Activated CD8-positive, alpha-beta memory T cell treated with anti-CD3 and anti-CD28 coated beads for 1 hour (primary cell): ENCODE results near the gene THAP2.
"Not testable (repeated sequence)": the region's sequence is repeated elsewhere in the genome, so short reads cannot be mapped to it uniquely, and the experiment has no call there.

Experiments
- DNase-seq, 2 donors: peaks; one replicate each; pipeline ENCODE4 v3.0.0-alpha.2; 2020; ENCODE audit warnings: low read depth in 1 of 2; ENCODE audit errors: extremely low read depth in 1 of 2

Gene THAP2

DNA sequence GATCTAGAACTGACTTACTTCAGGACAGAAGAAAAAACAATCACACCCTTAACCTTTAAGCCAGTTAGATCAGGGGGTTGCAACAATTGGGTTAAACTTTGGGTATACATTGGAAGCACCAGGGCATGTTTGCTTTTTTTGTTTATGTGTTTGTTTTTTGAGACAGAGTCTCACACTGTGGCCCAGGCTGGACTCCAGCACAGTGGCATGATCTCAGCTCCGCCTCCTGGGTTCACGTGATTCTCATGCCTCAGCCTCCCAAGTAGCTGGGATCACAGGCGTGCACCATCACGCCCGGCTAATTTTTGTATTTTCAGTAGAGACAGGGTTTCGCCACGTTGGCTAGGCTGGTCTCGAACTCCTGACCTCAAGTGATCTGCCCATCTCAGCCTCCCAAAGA, 38.1 kb downstream of the THAP2 start:
- DNase-seq, result not testable (repeated sequence)

DNA sequence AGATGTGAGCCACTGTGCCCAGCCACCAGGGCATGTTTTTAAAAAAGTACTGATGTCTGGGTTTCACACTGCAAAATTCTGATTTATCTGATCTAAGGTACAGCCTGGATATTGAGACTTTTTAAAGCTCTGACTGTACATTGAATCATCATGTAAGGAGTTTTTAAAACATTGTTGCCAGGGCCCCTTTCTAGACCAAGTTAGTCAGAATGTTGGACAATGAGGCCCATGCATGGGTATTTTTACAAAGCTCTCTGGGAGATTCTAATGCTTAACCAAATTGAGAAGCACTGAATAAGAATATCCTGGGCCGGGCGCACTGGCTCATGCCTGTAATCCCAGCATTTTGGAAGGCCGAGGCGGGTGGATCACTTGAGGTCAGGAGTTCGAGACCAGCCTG, 38.5 kb downstream of the THAP2 start:
- no peak for DNase-seq

DNA sequence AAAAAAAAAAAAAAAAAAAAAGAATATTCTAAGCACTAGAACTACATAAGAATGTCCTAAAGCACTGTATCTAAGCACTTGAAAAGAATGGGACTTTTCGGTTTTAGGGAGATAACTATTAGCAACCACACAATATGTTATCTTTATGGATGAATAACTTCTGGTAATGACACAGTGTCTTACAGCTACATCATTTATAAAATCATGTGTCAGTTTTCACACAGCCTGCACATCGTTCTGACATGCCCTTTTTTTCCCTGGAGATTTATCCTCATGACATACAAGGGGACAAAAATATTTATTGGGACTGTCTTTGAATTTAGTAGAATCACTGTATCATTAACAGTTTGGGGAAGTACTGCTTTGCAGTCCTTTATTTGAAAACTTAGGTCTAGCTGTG, 39.1 kb downstream of the THAP2 start:
- no peak for DNase-seq

DNA sequence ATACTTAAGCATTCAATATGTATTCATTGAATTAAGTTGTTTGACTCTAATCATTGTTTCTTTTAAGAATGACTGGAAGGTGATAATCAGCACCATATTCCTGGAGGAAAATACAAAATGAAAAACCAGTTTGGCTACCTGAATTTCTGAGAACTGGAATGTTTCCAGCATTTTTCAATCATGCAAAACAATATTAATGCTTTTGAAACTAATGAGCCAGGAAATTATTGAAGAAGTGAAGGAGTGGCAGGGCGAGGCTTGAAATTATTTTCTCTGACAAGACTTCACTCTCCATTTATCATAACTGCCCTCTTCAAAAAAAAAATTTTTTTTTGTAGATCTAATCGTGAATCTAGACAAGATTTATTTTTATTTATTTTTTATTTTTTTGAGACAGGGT, 40.8 kb downstream of the THAP2 start:
- no peak for DNase-seq

DNA sequence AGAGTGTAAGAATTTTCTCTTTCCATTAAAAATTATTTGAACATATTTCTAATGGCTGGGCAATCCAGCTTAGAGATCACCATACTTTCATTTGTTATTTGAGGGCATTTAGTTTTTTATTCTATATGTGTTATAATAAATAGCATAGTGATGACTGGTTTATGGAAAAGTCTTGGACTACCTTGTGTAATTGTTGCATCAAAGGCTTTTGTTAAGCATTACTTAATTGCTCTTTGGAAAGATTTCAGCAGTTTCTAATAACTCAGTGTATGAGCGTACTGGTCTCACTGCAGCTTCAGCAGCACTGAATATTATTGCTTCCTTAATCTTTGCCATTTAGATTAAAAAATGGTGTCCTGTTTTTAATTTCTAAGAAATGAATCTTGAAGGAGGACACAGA, 44.6 kb downstream of the THAP2 start:
- no peak for DNase-seq

DNA sequence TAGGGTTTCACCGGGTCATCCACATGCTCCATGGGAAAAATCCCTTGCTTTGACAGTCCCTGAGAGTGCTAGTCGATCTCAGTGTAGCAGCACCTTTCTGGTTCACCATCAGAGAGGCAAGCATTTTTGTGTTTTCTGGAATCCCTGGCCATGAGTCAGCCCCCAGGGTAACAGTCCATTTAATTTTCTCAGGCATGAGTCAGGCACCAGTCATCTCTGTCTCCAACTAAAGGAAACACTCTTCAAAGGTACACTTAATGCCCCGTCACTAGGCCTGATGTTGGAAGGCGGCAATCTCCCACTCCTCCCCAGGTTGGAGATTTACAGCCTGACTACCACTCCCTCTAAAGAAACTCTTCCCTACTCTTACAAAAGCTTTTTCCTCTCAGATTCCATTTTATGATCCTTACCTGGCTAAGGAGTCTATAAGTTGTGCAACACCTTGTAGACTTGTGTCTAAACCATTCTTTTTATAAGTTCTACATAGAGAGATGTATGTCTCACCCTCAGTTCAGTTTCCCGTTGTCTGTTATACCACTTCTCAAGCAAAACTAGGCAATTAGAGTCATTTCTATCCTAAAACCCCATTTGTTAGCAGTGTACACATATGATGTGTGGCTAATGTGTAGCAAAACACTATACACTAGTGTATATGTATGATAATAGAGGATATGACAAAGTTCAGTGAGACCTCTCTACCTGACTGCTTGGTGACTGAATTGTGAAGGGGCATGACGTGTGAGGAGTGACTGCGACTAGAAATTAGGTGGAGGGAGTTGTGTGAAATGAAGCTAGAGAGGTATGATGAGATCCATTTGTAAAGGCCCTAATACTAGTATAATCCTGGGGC, 46.4 kb downstream of the THAP2 start:
- no peak for DNase-seq

DNA sequence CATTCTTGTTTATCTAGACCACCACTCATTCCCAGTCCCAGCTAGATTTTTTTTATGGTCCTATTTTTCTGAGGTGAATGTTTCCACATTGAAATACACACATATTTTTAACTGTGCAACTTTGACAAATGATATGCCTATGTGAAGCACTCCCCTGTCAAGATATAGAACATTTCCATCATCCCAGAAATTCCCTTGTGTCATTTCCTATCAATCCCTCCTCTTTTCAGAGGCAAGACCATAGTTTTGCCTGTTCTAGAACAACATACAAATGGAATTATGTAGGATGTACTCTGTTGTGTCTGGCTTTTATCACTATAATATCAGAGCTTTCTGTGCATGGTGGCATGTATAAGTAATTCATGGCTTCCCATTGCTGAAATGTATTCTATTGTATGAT, 54.5 kb downstream of the THAP2 start:
- DNase-seq, result no peak

DNA sequence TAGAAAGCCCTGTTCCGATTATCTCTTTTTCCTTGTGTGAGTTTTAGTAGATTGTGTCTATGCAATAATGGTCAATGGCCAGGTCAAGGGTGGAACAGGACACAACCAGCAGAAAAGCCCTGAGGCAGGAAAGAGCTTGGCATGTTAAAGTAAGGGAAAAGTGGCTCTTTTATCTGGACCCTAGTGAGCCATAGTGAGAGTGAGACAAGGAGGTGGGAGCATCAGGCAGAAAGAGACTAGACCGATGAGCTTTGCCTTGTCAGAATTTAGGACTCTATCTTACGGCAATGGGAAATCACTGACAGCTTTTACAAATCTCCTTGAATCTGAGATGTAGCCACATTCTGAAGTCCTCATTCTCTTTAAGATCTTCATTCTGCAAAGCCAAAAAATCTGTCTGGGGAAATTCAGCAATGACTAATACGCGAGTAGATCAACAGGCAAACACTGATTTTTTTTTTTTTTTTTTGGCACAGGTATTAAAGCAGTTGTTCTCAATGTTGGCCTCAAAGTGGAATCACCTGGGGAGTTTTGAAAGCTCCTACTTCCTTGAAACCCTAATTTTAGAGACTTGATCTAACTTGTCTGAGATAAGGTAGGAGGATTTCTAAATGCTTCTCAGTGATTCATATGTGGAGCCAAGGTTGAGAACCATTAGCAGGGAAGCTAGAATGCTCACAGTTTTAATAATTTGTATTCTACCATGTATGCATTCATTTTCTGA, 55.7 kb downstream of the THAP2 start:
- no peak for DNase-seq

DNA sequence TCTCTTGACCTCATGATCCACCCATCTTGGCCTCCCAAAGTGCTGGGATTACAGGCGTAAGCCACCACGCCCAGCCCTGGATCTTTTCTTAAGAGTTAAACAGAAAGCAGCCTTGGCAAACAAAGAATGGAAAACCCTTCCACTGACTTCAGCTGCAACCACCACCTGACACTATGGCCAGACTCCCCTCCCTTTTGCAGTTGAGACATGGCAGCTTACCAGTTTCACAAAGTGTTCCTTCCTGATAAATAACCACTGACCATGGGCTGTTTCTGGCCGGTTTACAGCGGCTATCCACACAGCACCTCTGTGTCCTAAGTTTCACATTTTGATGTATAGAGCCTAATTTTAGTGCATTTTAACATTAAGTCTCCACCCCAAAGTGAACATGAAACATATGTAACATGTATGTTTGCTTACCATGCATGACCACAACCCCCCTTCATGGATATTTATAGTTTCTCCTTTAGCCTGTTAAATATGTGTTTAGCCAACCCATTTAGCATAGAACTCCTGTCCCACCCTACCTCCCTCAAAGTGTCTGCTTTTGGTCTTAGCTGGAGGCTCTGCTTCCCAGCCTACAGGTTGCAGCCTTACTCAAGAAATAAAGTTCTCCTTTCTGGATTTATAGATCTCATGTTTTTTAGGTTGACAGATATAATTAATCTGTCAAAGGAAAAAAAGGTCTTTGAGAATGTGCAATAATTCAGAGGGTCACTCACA, 57.8 kb downstream of the THAP2 start:
- DNase-seq, result no peak

DNA sequence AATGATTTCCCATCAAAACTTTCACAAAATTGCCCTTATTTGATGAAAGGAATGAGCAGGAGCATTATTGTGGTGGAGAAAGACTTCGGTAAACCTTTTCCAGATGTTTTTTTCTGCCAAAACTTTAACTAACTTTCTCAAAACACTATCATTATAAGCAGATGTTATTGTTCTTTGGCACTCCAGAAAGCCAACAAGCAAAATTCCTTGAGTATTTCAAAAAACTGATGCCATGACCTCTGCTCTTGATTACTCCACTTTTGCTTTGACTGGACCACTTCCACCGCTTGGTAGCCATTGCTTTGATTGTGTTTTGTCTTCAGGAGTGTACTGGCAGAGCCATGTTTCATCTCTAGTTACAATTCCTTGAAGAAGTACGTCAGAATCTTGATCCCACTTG, 60.9 kb downstream of the THAP2 start:
- DNase-seq, result no peak

DNA sequence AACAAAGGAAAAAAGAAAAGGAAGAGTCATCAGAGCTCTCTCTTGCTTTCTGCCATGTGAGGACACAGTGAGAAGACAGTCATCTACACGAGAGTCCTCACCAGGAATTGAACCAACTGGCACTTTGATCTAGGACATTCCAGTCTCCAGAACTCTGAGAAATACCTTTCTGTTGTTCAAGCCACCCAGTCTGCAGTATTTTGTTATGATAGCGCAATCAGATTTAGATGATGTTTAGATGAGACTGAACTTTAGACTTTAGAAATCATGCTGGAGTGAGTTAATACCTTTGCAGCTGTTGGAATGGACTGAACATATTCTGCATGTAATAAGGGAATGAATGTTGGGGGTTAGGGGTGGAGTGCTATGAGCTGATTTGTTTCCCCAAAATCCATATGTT, 62.4 kb downstream of the THAP2 start:
- no peak for DNase-seq

DNA sequence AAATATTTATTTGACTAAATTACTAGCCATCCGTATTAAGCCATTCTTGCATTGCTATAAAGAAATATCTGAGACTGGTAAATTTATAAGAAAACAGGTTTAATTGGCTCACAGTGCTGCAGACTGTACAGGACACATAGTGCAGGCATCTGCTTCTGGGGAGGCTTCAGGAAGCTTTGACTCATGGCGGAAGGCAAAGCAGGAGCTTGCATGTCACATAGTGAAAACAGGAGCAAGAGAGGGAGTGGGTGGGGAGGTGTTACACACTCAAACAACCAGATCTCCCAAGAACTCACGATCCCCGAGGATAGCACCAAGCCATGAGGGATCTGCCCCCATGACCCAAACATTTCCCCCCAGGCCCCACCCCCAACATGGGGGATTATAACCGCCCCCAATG, 63.9 kb downstream of the THAP2 start:
- DNase-seq, result no peak
